GM23338 (cell line): ENCODE data around the gene ART3.

Source experiments
- CREB1 ChIP-seq: fragments of 250-450 bp; sonication (Bioruptor Pico); IDR thresholded peaks from 2 replicates; pipeline ENCODE4 v1.5.0; 2020; ENCODE audit warnings: low read depth, mild to moderate bottlenecking, moderate library complexity
- CTCF ChIP-seq, 2 experiments: fragments of 200-600 bp in 1 of 2; sonication (generic) in 1 of 2; conservative IDR thresholded peaks; 2 replicates each; pipeline versions ENCODE4 v1.5.1 to v1.6.1; 2016 to 2017; ENCODE audit warnings: antibody characterized with exemption in 2 of 2, low read depth in 2 of 2, mild to moderate bottlenecking in 2 of 2, moderate library complexity in 1 of 2

- TF ChIP-seq CTCF (conservative IDR thresholded peaks at IDR 0.05; ENCODE audit: low read depth in 2 of 2) (no peak), CREB1 (no peak)
Measured at GRCh38 chr4:76125816-76126215, 51.3 kb downstream of the ART3 start.
